HG03439 (cell line): ENCODE results near the gene SOX13.

ENCODE experiments used
- ATAC-seq: cut with Tn5 transposase; IDR thresholded peaks from one replicate; pipeline ENCODE4 v1.9.1; 2021; ENCODE audit warnings: mild to moderate bottlenecking, moderate library complexity; ENCODE audit not compliant: unreplicated experiment

The SOX13 gene

DNA sequence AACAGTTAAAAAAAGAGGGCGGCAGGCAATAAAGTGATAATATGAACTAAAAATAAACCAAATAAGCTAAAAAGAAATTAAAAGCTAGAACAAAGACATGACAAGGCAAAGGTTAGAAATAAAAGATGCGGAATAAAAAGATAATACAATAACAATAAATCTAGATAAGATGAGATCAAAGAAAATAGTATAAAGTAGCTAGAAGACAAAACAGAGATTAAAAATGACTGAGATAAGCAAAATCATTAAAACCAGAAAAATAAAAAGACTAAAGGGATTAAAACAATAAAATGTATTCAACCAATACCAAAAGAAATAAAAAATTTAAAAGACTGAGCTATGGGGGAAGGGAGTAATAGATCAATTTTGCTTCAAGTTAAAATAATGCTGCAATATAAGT, 10.8 kb upstream of the SOX13 start:
- no peak for ATAC-seq

DNA sequence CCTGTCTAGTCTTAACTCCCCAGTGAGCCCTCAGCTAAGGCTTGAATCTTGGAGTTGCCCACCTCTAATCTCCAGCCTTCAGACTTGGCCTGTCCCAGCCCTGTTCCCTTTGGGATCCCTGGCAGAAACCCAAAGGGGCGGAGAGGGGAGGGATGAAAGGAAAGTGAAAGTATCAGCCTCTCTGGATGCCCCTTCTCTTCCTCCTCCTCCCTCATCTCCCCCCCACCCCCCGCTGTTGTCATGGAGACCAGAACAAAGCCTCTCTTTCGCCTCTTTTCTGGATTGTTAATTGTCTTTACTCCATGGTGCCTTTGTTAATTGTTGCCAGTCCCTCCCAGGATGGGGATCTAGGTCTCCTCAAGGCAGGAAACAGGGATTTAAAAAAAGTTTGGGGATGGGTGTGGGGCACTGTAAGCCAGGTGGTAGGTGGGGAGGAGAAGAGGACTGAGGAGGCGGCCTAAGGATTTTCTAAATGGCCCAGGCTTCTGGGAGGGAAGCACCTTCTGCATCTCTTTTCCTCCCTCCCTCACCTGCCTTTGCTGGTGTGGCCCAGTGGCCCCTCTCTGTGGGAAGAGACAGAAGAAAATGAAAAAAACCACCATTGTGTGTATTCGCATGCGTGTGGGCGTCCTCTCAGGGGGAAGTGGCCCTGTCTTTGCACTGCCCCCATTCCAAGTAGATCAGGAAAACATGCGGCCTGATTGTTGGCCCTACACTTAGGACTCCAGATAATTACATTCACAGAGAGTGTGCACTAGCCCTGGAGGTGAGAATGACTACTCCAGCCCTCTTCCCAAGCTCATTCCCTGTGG, 7.5 kb upstream of the SOX13 start:
- no peak for ATAC-seq

DNA sequence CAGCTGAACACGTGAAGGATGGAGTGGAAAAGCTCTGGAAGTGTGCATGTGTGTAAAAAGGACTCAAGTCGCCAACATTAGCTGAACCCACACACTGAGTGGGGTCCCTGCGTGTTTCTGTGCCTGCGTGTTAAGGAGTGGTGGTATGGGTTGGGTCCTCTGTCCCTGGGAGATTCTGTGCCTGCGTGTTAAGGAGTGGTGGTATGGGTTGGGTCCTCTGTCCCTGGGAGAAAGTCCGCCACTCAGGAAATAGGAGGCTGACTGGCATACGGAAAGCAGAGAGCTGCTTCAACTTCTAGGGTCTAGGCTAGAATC, 7.0 kb upstream of the SOX13 start:
- ATAC-seq, result no peak

DNA sequence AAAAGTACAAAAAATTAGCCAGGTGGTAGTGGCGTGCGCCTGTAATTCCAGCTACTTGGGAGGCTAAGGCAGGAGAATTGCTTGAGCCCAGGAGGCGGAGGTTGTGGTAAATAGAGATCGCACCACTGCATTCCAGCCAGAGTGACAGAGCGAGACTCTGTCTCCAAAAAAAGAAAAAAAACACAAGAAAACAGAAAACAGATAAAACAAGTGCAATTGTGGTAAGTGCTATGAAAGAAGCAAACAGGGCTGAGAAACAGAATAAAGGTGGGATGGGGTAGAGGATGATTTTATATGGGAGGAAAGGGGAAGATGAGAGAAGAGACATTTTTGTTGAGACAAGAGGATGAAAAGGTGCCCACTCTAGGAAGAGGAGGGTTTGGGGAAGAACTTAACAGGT, 5.0 kb upstream of the SOX13 start:
- no peak for ATAC-seq

DNA sequence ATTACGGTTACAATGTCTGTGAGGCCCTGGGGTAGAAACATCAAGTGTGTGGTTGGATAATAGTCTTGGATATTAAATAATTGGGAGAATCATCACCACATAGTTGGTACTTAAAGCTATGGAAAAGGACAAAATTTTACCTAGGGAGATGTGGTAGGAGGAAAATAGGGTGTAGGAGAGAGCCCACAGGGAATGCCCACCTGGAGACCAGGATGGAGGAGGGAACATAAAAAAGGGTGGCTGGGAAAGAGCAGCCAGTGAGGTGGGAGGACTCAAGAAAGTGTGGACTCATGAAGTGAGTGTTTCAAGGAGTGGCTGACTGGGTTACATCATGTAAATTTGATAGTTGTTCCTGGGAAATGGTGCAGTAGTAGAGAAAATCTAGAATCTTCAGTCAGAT, 3.0 kb upstream of the SOX13 start:
- ATAC-seq, result no peak

DNA sequence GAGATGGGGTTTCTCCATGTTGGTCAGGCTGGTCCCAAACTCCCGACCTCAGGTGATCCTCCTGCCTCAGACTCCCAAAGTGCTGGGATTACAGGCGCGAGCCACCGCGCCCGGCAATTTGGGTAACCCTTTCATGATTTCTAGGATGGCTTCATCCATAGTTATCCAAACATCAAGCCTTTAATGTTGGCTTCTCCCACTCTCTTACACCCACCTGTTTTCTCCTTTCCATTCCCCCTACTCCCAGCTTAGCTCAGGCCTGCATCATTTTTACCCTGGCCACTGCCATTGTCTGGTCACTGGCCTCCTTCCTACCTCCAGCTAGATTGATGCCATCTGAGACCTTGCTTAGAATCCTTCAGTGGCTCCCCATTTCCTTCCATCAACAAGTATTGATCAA, 2.0 kb upstream of the SOX13 start:
- ATAC-seq, result no peak

DNA sequence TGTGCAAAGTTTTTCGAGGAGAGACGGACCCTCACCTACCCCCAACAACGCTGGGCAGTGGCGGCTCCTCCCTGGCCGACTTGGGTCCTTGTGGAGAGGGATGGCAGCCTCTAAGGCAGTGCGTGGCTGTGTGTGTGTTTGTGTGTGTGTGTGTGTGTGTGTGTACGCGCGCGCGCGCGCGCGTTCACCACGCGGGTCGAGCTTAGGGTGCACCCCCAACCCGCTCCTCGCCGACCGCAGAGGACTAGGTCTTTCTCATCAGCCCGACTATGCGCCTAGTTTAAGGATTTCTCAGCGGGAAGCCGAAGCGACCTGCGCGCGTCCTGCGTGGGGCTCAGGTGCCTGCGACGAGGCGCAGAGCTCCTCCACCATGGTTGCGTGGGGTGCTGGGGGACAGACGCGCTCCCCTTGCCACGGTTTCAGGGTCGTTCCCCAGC, 940 bp downstream of the SOX13 start:
- ATAC-seq, result no peak

DNA sequence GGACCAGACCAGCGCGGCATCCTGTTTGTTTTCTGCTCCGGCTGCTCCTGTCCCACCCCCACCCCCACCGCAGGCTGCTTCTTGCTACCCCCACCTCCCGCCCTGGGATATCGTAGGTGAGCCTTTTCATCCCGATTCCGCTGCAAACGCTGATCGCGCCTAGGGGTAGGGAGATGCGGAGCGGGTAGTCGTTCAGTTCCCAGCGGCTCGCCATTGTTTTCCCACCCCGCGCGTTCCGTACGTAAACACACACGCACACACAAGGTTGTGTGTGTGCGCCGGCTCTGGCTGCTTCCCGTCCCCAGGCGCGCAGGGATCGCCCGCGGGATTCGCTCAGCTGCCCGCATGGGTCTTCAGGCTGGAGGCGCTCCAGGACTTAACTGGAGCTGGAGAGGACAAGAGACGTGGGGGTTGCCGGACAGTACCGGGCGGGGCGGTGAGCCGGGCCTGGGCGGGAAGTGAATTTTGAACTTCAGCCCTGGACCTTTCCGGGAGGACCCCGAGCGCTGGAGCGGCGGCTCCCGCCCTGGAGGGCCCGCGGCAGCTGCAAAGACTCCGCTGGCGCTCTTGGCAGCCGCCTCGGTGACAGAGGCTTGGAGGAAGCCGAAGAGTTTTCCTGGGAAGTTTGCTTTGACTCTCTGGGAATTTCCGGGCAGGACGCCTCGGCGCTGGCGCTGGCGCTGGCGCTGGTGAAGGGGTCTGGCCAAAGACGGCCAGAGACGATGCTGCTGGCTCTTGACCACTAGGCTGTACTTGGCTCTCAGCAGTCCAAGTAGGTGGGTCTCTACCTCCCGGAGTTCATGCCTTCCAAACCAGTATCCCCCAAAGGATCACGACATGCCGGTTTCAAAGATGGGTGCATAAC, 1.6 kb downstream of the SOX13 start:
- no peak for ATAC-seq

DNA sequence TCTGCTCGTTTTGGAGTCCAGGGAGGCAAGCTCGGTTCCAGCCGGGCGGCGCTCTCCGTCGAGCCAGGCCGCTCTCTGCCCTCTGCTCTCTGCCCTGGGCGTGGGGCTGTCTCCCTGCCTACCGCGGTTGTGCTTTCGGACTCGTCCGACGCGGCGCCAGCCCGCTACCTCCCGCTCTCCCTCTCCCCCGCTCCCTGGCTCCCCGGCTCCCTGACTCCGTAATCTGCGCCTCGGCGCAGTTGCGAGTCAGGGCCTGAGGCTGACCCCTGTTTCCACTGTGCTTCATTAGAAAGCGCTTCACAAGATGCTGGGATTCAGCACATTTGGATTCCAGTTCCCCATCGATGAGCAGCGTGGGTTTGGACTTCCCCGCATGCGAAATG, 2.2 kb downstream of the SOX13 start:
- ATAC-seq, result no peak

DNA sequence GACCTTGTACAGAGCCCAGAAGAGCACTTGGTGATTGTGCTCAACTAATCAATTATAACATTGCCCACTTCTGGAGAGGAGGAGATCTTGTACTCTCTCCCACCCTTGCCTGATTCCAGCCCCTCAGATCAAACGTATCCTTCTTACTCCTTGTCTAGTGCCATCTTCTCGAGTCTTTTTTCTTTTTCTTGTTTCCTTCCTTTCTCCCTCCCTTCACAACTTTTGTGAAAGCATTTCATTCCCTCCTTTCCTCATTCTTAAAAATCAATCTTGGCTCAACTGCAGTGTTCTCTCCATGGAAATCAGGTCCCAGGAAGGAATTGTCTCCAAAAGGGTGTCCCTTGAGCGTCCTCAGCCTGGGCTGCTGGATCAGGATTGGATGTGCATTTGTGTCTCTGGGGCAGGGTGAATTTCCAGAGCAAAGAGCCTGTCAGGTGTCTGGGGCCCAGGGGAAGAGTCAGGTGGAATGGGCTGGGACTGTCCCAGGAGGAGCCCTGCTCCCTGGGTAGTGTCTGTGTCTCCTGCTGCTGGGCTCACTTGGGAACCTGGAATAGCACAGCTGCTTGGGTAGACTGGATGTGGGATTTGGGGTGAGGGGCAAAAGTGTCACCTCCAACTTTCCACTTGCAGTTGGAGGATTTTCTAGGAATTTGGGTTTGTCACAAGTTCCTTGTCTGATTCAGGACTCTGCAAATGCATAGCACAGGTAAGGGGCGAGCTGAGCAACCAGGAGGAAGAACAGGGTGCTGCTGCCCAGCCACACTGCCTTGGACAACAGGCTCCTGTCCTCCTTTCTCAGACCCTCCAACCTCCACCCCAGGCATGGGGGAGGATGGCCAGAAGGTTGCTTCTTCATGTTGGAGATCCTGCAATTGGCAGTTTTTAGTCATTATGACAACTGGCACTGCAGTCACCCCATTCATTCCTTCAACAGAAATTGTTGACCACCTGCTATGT, 3.3 kb downstream of the SOX13 start:
- ATAC-seq, result no peak

DNA sequence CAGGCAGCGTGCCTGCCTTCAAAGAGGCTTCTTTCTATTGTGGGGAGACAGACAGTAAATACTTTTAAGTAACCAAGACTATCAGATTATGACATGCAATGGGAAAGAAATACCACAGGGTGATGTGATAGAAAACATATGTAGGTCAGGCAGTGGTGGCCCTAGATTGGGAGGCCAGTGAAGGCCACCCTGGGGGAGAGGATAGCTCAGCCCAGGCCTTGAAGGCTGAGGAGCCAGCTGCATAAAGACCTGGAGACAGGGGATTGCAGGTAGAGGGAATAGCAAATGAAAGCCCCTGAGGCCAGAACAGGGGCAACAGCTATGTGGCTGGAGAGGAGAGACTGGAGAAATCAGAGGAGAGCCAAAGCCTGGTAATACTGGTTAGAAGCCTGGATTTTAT, 4.0 kb downstream of the SOX13 start:
- no peak for ATAC-seq

DNA sequence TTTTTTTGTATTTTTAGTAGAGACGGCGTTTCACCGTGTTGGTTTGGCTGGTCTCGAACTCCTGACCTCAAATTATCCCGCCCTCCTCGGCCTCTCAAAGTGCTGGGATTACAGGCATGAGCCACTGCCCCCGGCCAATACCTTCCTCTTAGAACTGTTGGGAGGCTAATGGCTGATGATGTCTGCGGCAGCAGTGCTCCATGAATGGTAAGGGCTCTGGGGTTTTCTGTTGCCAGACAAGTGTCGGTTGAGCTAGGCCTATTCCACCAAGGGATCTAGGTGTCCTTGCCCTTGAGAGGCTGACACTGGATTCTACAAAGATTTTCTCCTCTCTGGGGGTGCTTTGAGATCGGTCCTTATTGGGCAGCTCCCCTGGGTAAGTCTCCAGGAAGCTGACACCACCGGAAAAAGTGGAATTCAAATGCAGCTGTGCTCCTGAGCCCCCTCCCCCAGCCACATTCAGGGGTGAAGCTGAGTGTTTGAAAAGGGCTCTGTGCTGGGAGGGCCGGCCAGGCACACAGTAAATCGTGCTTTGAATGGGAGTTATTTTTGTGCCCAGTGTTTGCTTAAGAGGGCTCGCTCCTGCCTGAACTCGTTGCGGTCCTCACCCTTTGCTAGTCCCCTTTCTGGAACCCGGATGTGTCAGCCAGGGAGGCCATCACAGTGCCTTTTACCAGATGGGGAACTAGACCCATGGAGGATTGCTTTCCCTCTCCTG, 5.2 kb downstream of the SOX13 start:
- ATAC-seq, result no peak

DNA sequence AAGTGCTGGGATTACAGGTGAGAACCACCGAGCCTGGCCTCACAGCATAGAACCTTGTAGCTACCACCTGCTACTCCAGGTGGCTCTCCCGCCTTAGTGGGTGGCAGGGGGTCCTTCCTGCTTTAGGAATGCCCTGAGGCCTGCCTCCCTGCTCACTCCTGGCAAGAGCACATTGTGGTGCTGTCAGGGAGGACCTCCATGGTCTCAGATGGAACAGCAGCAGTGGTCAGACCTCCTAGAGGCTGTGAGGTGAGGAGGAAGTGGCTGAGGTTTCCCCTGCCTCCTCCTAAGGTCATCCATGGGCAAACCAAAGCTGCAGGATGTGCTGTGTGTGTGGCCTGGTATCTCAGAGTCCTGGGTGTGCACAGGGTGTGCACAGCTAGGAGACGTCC, 6.7 kb downstream of the SOX13 start:
- ATAC-seq, result no peak

DNA sequence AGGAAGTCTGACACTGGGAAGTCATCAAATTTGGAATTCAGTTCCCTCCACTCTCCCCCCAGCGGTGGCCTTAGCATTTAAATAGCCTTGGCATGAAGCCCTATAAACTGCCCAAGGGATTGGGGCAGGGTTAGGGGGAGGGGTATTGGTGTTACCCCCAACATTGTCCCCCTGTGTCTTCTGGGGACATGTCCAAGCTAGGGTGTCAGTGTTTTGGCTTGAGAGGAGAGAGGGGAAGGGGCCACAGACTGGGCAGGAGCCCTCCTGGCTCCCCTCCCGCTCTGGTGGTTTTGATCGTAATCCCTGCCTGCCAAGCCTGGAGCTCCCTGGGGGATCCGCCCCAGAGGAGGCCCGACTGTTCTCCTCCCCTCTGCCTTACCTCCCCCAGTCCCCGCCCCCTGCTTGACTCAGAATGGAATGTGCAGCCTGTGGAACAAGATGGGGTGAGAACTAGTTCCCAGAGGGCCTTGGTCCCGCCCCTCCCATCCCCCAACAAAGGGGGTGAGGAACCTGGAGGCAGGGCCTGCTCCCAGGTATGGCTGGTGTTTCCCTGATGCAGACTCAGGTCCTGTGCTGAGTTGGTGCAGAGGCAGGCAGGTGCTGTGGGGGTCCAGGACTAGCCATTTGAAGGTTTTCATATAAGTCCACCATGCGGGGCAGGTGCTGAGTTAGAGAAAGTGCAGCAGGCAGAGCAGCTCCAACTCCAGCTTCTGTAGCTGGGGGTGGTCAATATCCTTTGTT, 7.4 kb downstream of the SOX13 start:
- ATAC-seq, result no peak

DNA sequence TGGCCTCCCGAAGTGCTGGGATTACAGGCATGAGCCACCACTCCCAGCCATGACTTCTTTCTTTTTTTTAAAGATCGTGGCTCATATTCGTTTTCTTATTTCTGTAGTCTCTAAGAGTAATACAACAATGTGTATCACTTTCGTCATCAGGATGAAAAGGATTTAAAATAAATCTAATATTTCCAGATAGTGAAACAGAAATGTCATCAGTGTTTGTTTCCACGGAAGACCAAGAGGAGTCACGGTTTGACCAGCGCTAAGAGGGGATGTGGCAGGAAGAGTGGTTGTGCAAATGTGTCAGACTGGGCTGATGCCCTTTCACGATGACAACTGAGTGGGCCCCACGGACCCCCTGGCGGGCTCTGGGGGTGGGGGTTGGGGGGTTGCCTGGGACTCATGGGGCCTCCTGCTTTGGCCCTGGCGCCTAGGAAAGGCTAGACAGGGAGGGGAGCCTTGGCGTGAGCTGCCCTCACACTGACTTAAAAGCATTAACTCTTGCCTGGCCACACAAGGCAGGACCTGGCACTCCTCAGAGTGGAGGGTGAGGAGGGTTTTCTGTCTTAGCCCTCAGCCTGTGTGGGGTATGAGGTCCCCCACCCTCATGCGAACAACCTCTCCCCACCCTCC, 8.4 kb downstream of the SOX13 start:
- no peak for ATAC-seq

DNA sequence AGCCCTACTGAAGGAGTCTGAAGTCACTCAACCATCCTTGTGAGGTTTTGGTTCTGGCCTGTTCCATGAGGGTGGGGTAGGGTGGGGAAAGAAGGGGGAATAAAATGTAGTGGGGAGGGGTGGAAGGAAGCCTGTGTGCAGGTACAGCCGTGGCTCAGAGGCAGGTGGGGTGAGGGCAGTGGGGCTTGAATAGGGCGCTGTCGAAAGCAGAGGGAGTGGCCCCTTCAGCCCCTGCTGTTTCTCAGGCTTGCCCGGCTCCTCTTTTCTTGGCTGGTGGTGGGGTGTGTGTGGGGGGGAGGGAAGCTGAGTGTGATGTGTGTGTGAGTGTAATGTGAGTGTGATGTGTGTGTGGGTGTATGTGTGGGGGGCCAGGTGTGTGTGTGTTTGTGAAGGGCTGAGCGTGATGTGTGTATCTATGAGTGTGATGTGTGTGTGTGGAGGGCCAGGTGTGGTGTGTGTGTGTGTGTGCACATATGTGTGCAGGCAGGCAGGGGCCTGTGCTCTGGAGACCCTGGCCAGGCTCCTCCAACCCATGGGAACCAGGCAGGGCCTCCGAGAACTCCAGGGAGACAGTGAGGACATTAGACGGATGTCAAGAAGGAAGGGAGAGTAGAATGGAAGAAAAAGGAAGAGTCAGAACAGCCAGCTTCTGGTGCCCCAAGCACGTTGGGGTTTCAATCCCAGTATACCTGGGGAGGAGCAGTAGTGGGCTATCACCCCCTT, 9.0 kb downstream of the SOX13 start:
- ATAC-seq, result no peak

DNA sequence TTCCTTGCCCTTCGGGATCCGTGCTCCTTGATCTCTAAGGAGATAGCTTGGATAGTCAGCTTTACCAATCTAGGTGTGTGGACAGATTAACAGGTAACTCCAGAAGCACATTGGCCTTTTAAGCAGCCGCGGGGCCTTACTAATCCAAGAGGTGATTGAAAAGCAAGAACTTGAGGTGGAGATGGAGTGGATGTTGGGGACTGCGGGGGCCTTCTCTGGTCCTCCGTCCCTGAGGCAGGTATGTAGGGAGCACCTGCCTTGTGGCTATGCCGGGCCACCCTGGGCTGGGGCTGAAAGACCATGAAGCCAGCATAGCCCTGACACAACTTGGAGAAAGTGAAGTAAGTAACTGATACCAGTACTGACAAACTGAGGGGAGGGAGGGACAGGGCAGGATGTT, 10.6 kb downstream of the SOX13 start:
- ATAC-seq, result no peak

DNA sequence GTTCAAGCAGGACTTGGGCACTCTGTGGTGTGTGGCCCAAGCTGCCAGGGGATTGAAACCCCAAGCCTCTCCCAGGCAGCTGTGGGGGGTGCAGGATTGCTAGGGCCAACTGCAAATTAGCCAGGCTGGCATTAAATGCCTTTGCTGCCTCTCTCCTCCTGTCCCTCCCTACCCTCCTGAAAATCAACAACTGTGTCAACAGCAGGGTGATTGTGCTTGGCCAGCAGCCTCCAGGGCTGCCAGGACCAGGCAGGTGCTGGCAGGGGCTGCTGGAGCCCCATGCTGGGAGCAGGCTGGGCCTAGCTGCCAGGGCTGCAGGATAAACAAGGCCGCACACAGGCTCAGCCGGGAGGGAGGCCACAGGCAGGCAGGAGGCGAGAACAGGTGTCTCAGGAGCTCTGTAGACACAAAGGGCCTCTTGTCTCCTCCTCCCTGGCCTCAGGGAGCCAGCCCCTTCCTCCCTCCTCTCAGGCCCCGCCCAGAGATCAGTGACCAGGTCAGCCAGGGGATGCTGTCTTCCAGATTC, 11.4 kb downstream of the SOX13 start:
- no peak for ATAC-seq

DNA sequence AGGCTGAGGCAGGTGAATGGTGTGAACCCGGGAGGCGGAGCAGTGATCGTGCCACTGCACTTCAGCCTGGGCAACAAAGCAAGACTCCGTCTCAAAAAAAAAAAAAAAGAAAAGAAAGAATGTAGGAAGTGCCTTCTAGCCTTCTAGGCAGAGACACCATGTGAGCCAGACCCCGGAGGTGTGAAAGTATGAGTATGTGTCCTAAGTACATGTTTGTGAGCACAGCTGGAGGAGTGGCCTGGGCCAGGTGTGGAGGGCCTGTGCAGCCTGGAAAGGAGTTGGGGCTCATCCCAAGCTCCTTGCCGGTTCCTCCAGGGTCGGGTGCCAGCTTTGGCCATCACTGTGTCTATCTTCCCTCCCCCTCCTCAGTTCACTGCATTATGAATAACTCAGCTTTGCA, 13.0 kb downstream of the SOX13 start:
- ATAC-seq, result no peak
